ENCODE results near the gene TMED4. TPM values are rescaled to one million over a fixed set of nuclear protein-coding genes. Genes with fewer than 3 reads are reported as not detected.

TMED4 gene
- total and polyA plus RNA-seq, 4 donors = 26.9 to 97.1 (median 46.9) TPM

- no peak overlapping the region for H3K4me3 ChIP-seq (ENCODE audit: low read depth in 1 of 3, low read length in 3 of 3)
- TF ChIP-seq MAX (IDR thresholded peaks at IDR 0.05) (no peak), TAF1 (conservative IDR thresholded peaks at IDR 0.05) (no peak), NR2F2 (IDR thresholded peaks at IDR 0.05) (no peak), RXRA (IDR thresholded peaks at IDR 0.05) (no peak), ZBTB33 (IDR thresholded peaks at IDR 0.05) (no peak), GABPA (IDR thresholded peaks at IDR 0.05 in 1 of 2, conservative IDR thresholded peaks at IDR 0.05 in 1 of 2) (no peak), ATF3 (IDR thresholded peaks at IDR 0.05) (no peak), HNF4G (IDR thresholded peaks at IDR 0.05) (no peak), FOXA2 (IDR thresholded peaks at IDR 0.05) (no peak), SP1 (IDR thresholded peaks at IDR 0.05) (no peak), EGR1 (IDR thresholded peaks at IDR 0.05; ENCODE audit: low read depth in 2 of 2) (no peak), CTCF (IDR thresholded peaks at IDR 0.05; ENCODE audit: low read depth, low read length, missing input control) (no peak), REST (IDR thresholded peaks at IDR 0.05) (no peak), YY1 (IDR thresholded peaks at IDR 0.05) (no peak)
- no peak overlapping the region for H3K9ac ChIP-seq (ENCODE audit: low read depth in 1 of 2, low read length in 2 of 2)
- H3K4me1 ChIP-seq (ENCODE audit: control insufficient read depth in 4 of 4, insufficient read depth in 4 of 4, low read length in 3 of 4) = peaks cover 7 to 34% (median 25%) of the 10 kb centered on the region in 4 donors
- no peaks in the 10 kb centered on the region for H3K9me3 ChIP-seq (ENCODE audit: control insufficient read depth in 4 of 4, low read length in 3 of 4)
- H3K36me3 ChIP-seq (ENCODE audit: control insufficient read depth in 4 of 4, insufficient read depth in 3 of 4, low read depth in 1 of 4, low read length in 3 of 4) = peaks cover 27 to 55% (median 49%) of the 10 kb centered on the region in 4 donors
- 86% methylated on average over 5 of the region's 5 CpGs for WGBS
- no peak for DNase-seq (ENCODE audit: low spot score)
- H3K27ac ChIP-seq (ENCODE audit: low read depth in 1 of 2, low read length in 2 of 2) = no peak overlapping the region
- no peaks in the 10 kb centered on the region for H3K27me3 ChIP-seq (ENCODE audit: control insufficient read depth in 4 of 4, insufficient read depth in 4 of 4, low read length in 3 of 4)
Measured at GRCh38 chr7:44566680-44567079, 15.4 kb downstream of the TMED4 start.

GRCh38 chr7:44565795-44566559, 16.1 kb downstream of the TMED4 start:
- H3K4me3 ChIP-seq (ENCODE audit: low read depth in 1 of 3, low read length in 3 of 3) = no peak overlapping the region
- no peaks in the 10 kb centered on the region for H3K9me3 ChIP-seq (ENCODE audit: control insufficient read depth in 4 of 4, low read length in 3 of 4)
- H3K9ac ChIP-seq (ENCODE audit: low read depth in 1 of 2, low read length in 2 of 2) = no peak overlapping the region
- H3K36me3 ChIP-seq (ENCODE audit: control insufficient read depth in 4 of 4, insufficient read depth in 3 of 4, low read depth in 1 of 4, low read length in 3 of 4) = peaks cover 23 to 49% (median 43%) of the 10 kb centered on the region in 4 donors
- peaks cover 8 to 38% (median 25%) of the 10 kb centered on the region in 4 donors for H3K4me1 ChIP-seq (ENCODE audit: control insufficient read depth in 4 of 4, insufficient read depth in 4 of 4, low read length in 3 of 4)
- H3K27me3 ChIP-seq (ENCODE audit: control insufficient read depth in 4 of 4, insufficient read depth in 4 of 4, low read length in 3 of 4) = no peaks in the 10 kb centered on the region
- no peak for DNase-seq (ENCODE audit: low spot score)
- 83% methylated on average over 16 of the region's 16 CpGs for WGBS
- no peak overlapping the region for H3K27ac ChIP-seq (ENCODE audit: low read depth in 1 of 2, low read length in 2 of 2)
- TF ChIP-seq YY1 (IDR thresholded peaks at IDR 0.05) (no peak), HNF4A (conservative IDR thresholded peaks at IDR 0.05) (no peak), FOXA2 (IDR thresholded peaks at IDR 0.05) (no peak), ZBTB33 (IDR thresholded peaks at IDR 0.05) (no peak)
